ENCODE data around the gene FBXW8.

DNA sequence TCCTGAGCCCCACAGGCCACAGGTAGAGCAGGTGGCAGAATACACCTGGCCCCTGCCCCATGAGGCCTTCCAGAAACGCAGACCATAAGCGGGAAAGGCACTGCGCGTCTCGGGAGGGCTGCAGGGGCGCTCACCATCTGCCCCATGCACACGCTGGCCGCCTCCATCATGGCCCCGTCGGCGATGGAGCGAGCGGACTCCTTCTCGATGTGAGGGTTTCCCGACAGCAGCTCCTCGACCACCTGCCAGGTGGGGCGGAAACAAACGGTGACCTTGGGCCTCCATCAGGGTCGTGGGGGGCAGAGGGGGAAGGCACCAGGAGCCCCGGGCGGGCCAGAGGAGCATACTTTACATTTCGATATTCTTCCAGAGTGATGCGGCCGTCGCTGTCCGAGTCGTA is 135.7 kb downstream of the FBXW8 start:
- TF ChIP-seq, protein P1, sequence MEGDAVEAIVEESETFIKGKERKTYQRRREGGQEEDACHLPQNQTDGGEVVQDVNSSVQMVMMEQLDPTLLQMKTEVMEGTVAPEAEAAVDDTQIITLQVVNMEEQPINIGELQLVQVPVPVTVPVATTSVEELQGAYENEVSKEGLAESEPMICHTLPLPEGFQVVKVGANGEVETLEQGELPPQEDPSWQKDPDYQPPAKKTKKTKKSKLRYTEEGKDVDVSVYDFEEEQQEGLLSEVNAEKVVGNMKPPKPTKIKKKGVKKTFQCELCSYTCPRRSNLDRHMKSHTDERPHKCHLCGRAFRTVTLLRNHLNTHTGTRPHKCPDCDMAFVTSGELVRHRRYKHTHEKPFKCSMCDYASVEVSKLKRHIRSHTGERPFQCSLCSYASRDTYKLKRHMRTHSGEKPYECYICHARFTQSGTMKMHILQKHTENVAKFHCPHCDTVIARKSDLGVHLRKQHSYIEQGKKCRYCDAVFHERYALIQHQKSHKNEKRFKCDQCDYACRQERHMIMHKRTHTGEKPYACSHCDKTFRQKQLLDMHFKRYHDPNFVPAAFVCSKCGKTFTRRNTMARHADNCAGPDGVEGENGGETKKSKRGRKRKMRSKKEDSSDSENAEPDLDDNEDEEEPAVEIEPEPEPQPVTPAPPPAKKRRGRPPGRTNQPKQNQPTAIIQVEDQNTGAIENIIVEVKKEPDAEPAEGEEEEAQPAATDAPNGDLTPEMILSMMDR (IDR thresholded peaks at IDR 0.05; ENCODE audit: low read length): no peak
- TF ChIP-seq EZH2phosphoT487 (IDR thresholded peaks at IDR 0.05; ENCODE audit: low read length): no peak

Measured in MM.1S (cell line).